Hepatocyte (in vitro differentiated cells): Measurements from ENCODE around the gene LRP1B. TPM values are rescaled to one million over a fixed set of nuclear protein-coding genes. Genes with fewer than 3 reads are reported as not detected.

ENCODE experiments used
- DNase-seq: peaks from one replicate; pipeline ENCODE4 v3.0.0-alpha.2; 2016; ENCODE audit warnings: low spot score
- H2AFZ ChIP-seq: fragments of 200-600 bp; sonication (generic); 2 replicates; pipeline ENCODE4 v1.6.0; 2016; ENCODE audit warnings: antibody characterized with exemption, mild to moderate bottlenecking
- H3K27ac ChIP-seq: fragments of 200-600 bp; sonication (generic); 2 replicates; pipeline ENCODE4 v1.5.1; 2016; ENCODE audit warnings: mild to moderate bottlenecking
- H3K27me3 ChIP-seq: fragments of 200-600 bp; sonication (generic); 2 replicates; pipeline ENCODE4 v1.6.1; 2016
- H3K36me3 ChIP-seq: fragments of 200-600 bp; sonication (generic); replicated peaks from 2 replicates; pipeline ENCODE4 v1.5.1; 2016; ENCODE audit warnings: low read depth; ENCODE audit not compliant: insufficient read depth
- H3K4me1 ChIP-seq: fragments of 200-600 bp; sonication (generic); 2 replicates; pipeline ENCODE4 v1.5.1; 2016; ENCODE audit warnings: mild to moderate bottlenecking, moderate library complexity; ENCODE audit not compliant: insufficient read depth
- H3K4me2 ChIP-seq: fragments of 200-600 bp; sonication (generic); 2 replicates; pipeline ENCODE4 v1.6.0; 2016
- H3K4me3 ChIP-seq: fragments of 200-600 bp; sonication (generic); 2 replicates; pipeline ENCODE4 v1.5.1; 2016; ENCODE audit warnings: mild to moderate bottlenecking
- H3K79me2 ChIP-seq: fragments of 200-600 bp; sonication (generic); 2 replicates; pipeline ENCODE4 v1.6.0; 2017; ENCODE audit warnings: mild to moderate bottlenecking
- H3K9me2 ChIP-seq: fragments of 200-600 bp; sonication (generic); replicated peaks from 2 replicates; pipeline ENCODE4 v1.6.0; 2017; ENCODE audit warnings: mild to moderate bottlenecking; ENCODE audit not compliant: insufficient read depth
- H3K9me3 ChIP-seq: fragments of 200-600 bp; sonication (generic); 2 replicates; pipeline ENCODE4 v1.5.1; 2016; ENCODE audit warnings: low read depth, mild to moderate bottlenecking
- H4K20me1 ChIP-seq: fragments of 200-600 bp; sonication (generic); 2 replicates; pipeline ENCODE4 v1.6.0; 2016; ENCODE audit warnings: mild to moderate bottlenecking; ENCODE audit not compliant: insufficient read depth, poor library complexity, severe bottlenecking
- EZH2 ChIP-seq: fragments of 200-600 bp; sonication (generic); IDR thresholded peaks from 2 replicates; pipeline ENCODE4 v1.6.1; 2016; ENCODE audit warnings: antibody characterized with exemption, mild to moderate bottlenecking, borderline replicate concordance
- EZH2phosphoT487 ChIP-seq: fragments of 200-600 bp; sonication (generic); IDR thresholded peaks from one replicate; pipeline ENCODE4 v1.6.1; 2018; ENCODE audit warnings: antibody characterized with exemption, mild to moderate bottlenecking, low read depth, moderate library complexity; ENCODE audit not compliant: unreplicated experiment, severe bottlenecking
- WGBS: methylation state at CpG from one replicate; pipeline ENCODE4 v1.1.6; 2016; ENCODE audit warnings: low lambda C conversion rate; ENCODE audit errors: missing lambda C conversion rate; 5-methylcytosine and 5-hydroxymethylcytosine counted together
- polyA plus RNA-seq: library from polyadenylated mRNA; unstranded; fragments of >200 nt; fragmentation: Nextera tagmentation; extraction: Ambion mirVana; gene quantifications from 2 replicates; pipeline ENCODE4 v1.2.1, GENCODE V29; 2016
- total RNA-seq: library from RNA; depleted of rRNA; stranded (reverse); fragments of >200 nt; gene quantifications from 2 replicates; pipeline ENCODE4 v1.2.3, GENCODE V29; 2014
- TF ChIP-seq, protein P1 (sequence below): fragments of 200-600 bp; sonication (generic); IDR thresholded peaks from 2 replicates; pipeline ENCODE4 v1.5.1; 2016; ENCODE audit warnings: antibody characterized with exemption, mild to moderate bottlenecking; ENCODE audit not compliant: poor library complexity

The LRP1B gene
- total and polyA plus RNA-seq, 2 experiments from 2014 or later, result 0.65 to 2.0 TPM

DNA sequence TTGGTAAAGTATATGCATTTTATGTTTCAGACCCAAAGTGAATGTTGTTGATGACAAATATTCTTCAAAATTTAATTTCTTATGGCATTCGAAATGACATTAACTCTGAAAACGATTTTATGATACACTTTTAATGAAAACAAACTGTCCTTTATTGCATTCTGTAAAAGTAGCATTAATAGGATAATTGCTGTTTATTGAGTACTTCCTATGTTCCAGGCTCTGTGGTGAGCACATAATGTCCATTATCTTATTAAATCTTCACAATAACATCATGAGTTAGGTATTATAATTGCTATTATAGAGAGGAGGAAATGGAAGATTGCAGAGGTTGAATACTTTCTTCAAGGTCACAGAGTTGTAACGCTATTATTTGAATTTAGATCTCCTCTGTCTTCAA lies 638.0 kb downstream of the LRP1B start:
- H4K20me1 ChIP-seq, result no peaks in the 10 kb centered on the region
- no peaks in the 10 kb centered on the region for H3K9me2 ChIP-seq
- no peak overlapping the region for H3K4me3 ChIP-seq
- H3K79me2 ChIP-seq, result no peaks in the 10 kb centered on the region
- TF ChIP-seq, protein P1, sequence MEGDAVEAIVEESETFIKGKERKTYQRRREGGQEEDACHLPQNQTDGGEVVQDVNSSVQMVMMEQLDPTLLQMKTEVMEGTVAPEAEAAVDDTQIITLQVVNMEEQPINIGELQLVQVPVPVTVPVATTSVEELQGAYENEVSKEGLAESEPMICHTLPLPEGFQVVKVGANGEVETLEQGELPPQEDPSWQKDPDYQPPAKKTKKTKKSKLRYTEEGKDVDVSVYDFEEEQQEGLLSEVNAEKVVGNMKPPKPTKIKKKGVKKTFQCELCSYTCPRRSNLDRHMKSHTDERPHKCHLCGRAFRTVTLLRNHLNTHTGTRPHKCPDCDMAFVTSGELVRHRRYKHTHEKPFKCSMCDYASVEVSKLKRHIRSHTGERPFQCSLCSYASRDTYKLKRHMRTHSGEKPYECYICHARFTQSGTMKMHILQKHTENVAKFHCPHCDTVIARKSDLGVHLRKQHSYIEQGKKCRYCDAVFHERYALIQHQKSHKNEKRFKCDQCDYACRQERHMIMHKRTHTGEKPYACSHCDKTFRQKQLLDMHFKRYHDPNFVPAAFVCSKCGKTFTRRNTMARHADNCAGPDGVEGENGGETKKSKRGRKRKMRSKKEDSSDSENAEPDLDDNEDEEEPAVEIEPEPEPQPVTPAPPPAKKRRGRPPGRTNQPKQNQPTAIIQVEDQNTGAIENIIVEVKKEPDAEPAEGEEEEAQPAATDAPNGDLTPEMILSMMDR, result no peak
- TF ChIP-seq EZH2phosphoT487 (no peak), EZH2 (no peak)
- no peak overlapping the region for H3K4me2 ChIP-seq
- WGBS, result 54% methylated on average over 3 of the region's 3 CpGs
- H3K27ac ChIP-seq, result no peak overlapping the region
- H3K27me3 ChIP-seq, result no peaks in the 10 kb centered on the region
- H2AFZ ChIP-seq, result no peak overlapping the region
- no peak for DNase-seq
- H3K9me3 ChIP-seq, result no peaks in the 10 kb centered on the region
- no peaks in the 10 kb centered on the region for H3K4me1 ChIP-seq
- H3K36me3 ChIP-seq, result no peaks in the 10 kb centered on the region

DNA sequence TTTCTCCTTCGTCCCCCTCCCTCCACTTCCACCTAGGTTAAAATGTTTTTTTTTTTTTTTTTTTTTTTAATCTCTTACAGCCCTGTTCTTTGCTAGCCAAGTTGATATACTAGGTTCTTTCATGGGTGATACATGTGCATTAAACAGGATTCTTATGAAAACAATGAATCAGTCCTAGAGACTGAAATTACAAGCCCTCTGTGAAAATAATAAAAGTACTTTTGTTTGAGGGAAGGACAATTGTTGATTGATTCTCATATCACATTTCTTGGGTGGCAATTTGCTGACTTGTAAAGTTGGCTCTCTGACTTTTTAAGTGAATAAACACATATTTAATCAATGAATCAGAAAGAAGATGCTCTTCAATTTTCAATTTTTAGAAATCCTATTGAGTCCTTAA lies 639.9 kb downstream of the LRP1B start:
- 81% methylated on average over 1 of the region's 1 CpG for WGBS
- no peak overlapping the region for H3K4me2 ChIP-seq
- no peak overlapping the region for H3K27ac ChIP-seq
- TF ChIP-seq, protein P1, result no peak
- TF ChIP-seq EZH2phosphoT487 (no peak), EZH2 (no peak)
- no peaks in the 10 kb centered on the region for H3K9me2 ChIP-seq
- no peaks in the 10 kb centered on the region for H3K79me2 ChIP-seq
- no peaks in the 10 kb centered on the region for H3K4me1 ChIP-seq
- H3K36me3 ChIP-seq, result no peaks in the 10 kb centered on the region
- no peak overlapping the region for H3K4me3 ChIP-seq
- H3K27me3 ChIP-seq, result no peaks in the 10 kb centered on the region
- H4K20me1 ChIP-seq, result no peaks in the 10 kb centered on the region
- H3K9me3 ChIP-seq, result no peaks in the 10 kb centered on the region
- DNase-seq, result no peak
- no peak overlapping the region for H2AFZ ChIP-seq

DNA sequence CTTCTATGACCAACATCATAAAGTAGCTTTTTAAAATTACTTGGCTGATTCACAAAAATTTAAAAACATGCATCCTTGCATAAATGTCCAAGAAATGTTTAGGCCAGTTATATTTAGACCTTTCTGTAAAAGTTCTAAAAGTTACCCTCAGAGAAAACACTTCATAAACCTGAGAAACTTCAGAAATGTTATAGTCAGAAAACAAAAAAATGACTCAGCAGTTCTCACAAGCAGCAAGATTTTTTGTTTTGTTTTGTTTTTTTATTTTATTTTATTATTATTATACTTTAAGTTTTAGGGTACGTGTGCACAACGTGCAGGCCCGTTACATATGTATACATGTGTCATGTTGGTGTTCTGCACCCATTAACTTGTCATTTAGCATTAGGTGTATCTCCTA lies 648.1 kb downstream of the LRP1B start:
- H3K9me2 ChIP-seq, result no peaks in the 10 kb centered on the region
- H3K27me3 ChIP-seq, result no peaks in the 10 kb centered on the region
- H3K36me3 ChIP-seq, result no peaks in the 10 kb centered on the region
- TF ChIP-seq EZH2, result no peak
- TF ChIP-seq, protein P1, result no peak
- no peak for TF ChIP-seq EZH2phosphoT487
- no peaks in the 10 kb centered on the region for H3K79me2 ChIP-seq
- DNase-seq, result no peak
- H2AFZ ChIP-seq, result no peak overlapping the region
- H3K9me3 ChIP-seq, result no peaks in the 10 kb centered on the region
- WGBS, result 92% methylated on average over 3 of the region's 3 CpGs
- H3K4me2 ChIP-seq, result no peak overlapping the region
- H3K4me3 ChIP-seq, result no peak overlapping the region
- H3K27ac ChIP-seq, result no peak overlapping the region
- no peaks in the 10 kb centered on the region for H3K4me1 ChIP-seq
- H4K20me1 ChIP-seq, result no peaks in the 10 kb centered on the region

DNA sequence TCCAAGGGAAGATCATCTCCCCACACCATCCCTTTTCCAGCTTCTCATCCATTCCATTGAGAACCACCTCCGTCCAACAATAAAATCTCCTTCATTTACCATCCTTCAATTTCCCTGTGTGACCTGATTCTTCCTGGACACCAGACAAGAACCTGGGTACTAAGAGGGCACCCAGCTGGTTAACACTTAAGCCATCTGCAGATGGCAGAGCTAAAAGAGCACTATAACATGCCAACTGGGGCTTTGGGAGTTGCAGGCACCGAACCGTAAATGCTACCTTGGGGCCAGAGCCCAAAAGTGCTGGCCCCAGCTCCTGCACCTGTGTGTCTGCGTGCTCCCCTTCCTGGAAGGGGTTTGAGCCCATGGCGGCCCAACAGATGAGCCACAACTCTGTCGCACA lies 655.0 kb downstream of the LRP1B start:
- no peak for DNase-seq
- TF ChIP-seq EZH2 (no peak), EZH2phosphoT487 (no peak)
- TF ChIP-seq, protein P1, result no peak
- Histone ChIP-seq H3K4me1 (no peaks in the 10 kb centered on the region), H3K4me2 (no peak overlapping the region), H3K9me2 (no peaks in the 10 kb centered on the region), H3K27ac (no peak overlapping the region), H3K4me3 (no peak overlapping the region), H4K20me1 (no peaks in the 10 kb centered on the region), H3K79me2 (no peaks in the 10 kb centered on the region), H3K36me3 (no peaks in the 10 kb centered on the region), H3K9me3 (no peaks in the 10 kb centered on the region), H3K27me3 (no peaks in the 10 kb centered on the region), H2AFZ (no peak overlapping the region)
- 80% methylated on average over 6 of the region's 6 CpGs for WGBS
